GM19025 (cell line): ENCODE data around the gene CWH43.
"Not testable (repeated sequence)": the region's sequence is repeated elsewhere in the genome, so short reads cannot be mapped to it uniquely, and the experiment has no call there.

Source experiments
- ATAC-seq: cut with Tn5 transposase; IDR thresholded peaks from one replicate; pipeline ENCODE4 v1.9.1; 2021; ENCODE audit warnings: mild to moderate bottlenecking, low read depth, moderate library complexity; ENCODE audit not compliant: unreplicated experiment

CWH43 gene

GRCh38 chr4:48974979-48975640 is 11.0 kb upstream of the CWH43 start:
- no peak for ATAC-seq

GRCh38 chr4:48976041-48976440 is 10.0 kb upstream of the CWH43 start:
- ATAC-seq = no peak

- ATAC-seq = no peak
Observed at GRCh38 chr4:48979914-48980579, 6.0 kb upstream of the CWH43 start.

DNA sequence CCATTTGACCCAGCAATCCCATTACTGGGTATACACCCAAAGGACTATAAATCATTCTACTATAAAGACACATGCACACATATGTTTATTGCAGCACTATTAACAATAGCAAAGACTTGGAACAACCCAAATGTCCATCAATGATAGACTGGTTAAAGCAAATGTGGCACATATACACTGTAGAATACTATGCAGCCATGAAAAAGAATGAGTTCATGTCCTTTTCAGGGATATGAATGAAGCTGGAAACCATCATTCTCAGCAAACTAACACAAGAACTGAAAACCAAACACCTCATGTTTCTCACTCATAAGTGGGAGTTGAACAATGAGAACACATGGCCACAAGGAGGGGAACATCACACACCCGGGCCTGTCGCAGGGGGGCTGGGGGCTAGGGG is 2.1 kb upstream of the CWH43 start:
- ATAC-seq = not testable (repeated sequence)

DNA sequence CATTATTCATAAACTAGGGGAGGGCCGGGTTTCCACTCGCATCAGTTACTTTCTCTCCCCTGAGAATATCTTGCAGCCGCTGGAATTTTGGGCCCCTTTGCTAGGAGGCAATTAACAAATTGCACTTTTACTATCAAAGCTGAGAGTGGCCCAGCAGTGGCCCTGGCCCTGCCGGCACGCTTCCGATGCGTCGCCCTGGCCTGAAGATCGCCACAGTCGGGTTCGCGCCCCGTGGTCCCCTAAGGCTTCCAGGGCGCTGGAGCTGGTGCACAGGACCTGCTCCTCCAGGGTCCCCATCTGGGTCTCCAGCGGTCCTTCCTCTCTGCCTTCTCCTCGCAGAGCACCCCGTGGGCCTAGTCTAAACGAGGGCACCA is 486 bp upstream of the CWH43 start:
- ATAC-seq = no peak

DNA sequence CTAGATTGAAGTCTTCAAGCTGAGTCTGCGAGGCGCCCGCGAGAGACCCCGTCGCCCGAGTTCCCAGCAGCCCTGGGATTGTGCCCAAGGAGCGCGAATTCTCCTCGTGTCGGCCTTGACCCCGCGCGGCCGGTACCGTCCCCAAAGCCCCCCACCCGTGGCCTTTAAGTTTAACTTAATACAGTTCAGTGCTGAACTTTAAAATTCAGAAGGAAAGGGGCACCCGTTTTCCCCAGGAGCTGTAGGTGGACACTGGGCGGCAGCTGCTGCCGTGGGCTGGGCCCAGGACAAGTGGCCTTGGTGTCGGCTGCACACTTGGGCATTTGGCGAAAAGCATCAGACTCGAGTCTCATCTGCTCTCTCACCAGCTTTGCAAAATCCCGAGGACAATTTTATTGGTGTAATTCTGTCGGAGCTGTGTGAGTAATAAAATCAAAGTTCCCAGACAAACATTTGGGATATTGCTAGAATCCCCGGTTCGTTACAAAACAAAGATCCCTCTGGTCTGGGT is 634 bp downstream of the CWH43 start:
- no peak for ATAC-seq

GRCh38 chr4:48989461-48990203 is 3.6 kb downstream of the CWH43 start:
- ATAC-seq = no peak

DNA sequence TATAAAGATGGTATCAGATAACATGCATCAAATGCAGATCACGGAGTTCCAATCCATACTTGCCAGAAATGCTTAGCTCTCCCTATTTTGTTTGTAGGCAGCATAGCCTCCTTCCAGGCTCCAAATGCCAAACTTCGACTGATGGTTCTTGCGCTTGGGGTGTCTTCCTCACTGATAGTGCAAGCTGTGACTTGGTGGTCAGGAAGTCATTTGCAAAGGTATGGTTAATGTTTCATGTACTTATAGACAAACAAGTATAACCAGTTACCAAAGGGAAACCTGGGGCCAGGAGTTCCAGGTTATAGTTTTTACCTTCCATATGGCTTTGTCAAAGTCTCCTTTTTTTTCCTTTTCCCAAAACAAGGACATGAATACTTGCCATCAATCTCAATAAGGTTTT is 5.3 kb downstream of the CWH43 start:
- no peak for ATAC-seq

DNA sequence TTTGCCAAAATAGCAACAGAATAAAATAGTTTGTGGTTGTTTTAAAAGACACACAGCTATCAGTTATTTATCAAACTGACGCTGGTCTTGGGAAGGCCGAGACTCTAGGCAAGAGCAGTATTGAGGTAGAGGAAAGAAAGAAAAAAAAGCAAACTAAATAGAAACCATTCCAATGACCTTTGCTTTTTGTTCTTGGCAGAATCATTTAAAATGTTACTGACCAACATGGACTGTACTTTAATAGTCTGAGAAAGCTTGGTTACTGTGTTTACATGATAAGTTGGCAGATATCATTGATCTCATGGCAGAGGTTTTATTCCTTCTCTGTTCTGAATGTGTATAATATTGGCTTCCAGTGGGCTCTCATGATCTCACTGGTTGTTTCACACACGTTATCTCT is 11.9 kb downstream of the CWH43 start:
- no peak for ATAC-seq

DNA sequence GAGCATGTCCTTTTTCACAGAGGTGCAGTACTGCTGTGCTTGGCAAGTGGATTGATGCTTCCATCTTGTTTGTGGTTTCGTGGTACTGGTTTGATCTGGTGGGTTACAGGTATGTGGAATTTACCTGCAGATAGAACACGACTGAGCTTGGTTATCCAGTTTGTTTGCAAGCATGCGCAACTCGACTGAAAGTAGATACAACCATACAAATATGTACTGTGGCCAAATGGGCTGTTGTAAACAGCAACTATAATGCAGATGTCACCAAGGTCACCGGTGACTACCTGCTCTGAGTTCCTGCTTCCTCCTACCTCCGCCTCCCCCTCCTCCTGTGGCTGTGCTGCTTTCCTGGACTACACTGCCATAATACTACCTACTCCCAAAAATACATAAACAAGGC is 12.4 kb downstream of the CWH43 start:
- ATAC-seq = no peak

DNA sequence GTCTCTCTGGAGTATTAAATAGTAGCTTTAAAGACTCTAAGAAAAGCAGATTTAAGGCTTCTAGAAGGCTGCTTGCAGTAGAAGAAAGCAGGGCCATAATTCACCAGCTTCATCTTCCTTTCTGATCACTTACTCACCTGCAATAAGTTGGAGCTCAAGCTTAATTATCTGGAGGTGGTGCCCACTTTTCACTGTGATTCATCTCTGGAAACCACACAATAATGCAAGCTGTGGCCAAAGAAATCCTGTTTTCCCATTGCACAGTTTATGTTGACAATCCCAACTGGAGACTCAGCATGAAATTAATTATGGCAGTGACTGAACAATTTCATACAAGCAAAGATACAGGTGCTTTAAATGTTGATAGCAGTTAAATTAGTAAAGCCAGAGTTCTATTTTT is 14.7 kb downstream of the CWH43 start:
- no peak for ATAC-seq

- no peak for ATAC-seq
Observed at GRCh38 chr4:49002931-49003330, 16.9 kb downstream of the CWH43 start.

DNA sequence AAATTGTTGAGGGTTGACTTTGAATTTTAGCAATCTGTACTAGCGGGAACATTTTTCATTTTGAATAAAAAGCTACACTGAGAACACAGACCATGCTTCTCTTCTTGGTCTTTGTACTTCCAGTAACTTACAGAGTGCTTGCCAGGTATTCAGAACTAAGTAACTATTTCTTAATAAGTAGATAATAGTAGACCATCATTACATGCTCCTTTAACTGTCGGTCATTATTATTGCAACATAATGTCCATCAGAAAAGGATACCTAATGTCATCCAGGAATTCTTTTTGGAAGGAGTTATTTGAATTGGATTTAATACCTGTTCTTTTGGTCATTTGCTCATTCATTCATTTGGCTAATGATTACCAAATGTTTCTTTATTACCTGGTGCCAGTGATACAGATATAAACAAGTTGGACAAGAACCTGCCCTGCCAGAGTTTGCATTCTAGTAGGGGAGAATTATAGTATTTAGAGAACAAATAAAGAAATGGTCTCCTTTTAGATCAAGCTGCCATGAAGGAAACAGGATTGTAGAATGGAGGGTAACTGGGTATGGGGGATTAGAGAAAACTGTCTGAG is 32.7 kb downstream of the CWH43 start:
- no peak for ATAC-seq

- ATAC-seq = no peak
Observed at GRCh38 chr4:49032440-49033161, 46.5 kb downstream of the CWH43 start.

DNA sequence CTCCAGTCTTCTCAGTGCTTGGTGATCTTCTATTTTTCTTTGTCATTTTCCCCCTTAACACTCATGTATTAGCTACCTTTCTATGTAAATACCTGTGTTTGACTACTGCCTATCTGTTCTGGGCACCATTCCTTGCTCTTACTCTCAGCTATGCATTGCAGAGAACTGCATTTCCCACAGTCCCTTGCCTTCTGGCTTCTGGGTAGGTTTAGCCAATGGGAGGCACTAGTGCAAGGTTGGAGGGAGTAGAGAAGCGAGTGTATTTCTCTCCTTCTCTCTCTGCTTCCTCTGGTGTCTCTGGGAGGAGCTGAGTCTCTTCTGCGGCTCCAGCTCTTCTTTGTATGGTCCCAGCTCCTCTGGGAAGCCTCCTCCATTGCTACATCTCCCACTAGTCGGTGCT is 50.5 kb downstream of the CWH43 start:
- ATAC-seq = no peak

GRCh38 chr4:49044270-49044669 is 58.2 kb downstream of the CWH43 start:
- ATAC-seq = no peak

GRCh38 chr4:49058306-49058705 is 72.2 kb downstream of the CWH43 start:
- ATAC-seq = no peak

GRCh38 chr4:49063670-49064069 is 77.6 kb downstream of the CWH43 start:
- ATAC-seq = no peak

- ATAC-seq = not testable (repeated sequence)
Observed at GRCh38 chr4:49072196-49072595, 86.1 kb downstream of the CWH43 start.

- not testable (repeated sequence) for ATAC-seq
Observed at GRCh38 chr4:49091883-49092282, 105.8 kb downstream of the CWH43 start.
